Measurements from ENCODE around the gene CYB561A3.
"Not testable (repeated sequence)": the region's sequence is repeated elsewhere in the genome, so short reads cannot be mapped to it uniquely, and the experiment has no call there.

The CYB561A3 gene

GRCh38 chr11:61361741-61362541 lies at the start of gene CYB561A3, which contains the start of gene TMEM138:
Gene CYB561A3 (minus strand): TSS chr11:61361882. CDS start chr11:61356713, 5,169 bp downstream.
Gene TMEM138 (plus strand): TSS chr11:61362374. CDS start chr11:61364391, 2,017 bp downstream.
- peak; percentile 83 for DNase-seq

- no peak for DNase-seq
These were observed 45.5 kb upstream of the CYB561A3 start for GRCh38 chr11:61406991-61407728.

- no peak for DNase-seq
These were observed 44.4 kb upstream of the CYB561A3 start for GRCh38 chr11:61406067-61406466.

- DNase-seq, result no peak
These were observed 43.0 kb upstream of the CYB561A3 start for GRCh38 chr11:61404641-61405040.

DNA sequence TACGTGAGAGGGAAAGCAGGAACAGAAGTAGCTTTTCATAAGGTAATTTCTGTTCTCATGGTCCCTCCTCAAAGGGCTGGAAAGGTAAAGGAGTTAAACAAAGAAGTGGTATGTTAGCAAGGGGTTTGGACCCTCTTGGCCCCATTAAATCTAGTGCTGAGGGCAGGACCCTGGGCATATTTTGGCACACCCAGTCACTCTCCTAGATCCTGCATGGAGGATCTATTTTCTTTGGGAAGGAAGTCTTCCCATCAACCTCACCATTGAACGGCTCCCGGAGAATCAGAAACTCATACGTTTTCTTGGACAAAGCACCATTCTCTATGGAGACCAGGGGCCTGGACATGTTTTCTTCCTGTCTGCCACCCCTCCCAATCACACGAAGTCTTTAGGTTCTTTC lies 42.4 kb upstream of the CYB561A3 start:
- no peak for DNase-seq

DNA sequence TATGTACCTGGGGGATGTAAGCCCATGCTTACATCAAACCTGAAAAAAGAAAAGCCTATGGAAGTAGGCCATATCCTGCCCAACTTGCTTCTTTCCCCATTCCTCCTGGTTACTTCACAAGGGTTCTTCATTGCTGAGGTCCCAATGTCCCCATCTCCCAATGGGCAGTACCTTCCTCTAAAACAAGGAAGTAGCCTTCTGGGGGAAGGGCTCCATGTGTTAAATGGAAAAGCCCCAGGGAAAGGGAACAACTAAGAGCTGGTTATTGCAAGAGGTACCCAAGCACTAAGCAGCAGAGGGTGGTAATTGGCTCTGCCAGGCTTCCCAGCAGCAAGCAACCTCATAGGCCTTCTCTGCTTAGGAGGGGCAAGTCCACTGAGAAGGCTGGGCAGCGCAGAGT lies 42.0 kb upstream of the CYB561A3 start:
- DNase-seq, result no peak

DNA sequence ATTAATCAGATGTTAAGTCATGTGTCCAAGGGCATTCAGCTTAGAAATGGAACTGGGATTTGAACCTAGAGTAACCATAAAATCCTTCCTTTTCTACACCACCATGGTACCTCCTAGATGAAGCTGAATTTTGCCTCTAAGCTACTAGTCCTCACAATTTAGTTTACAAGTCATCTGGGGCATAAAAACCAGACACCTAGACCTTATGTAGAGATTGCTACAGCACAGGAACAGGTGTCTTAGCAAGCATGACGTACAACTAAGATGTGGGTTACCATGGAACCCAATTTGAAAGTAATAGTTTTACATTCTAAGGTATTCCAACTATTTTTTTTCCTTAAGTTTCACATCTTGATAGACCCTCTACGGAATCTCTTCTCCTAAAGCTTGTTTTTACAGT lies 39.9 kb upstream of the CYB561A3 start:
- no peak for DNase-seq

- no peak for DNase-seq
These were observed 39.5 kb upstream of the CYB561A3 start for GRCh38 chr11:61401173-61401572.

GRCh38 chr11:61392981-61393595 lies 31.4 kb upstream of the CYB561A3 start:
- DNase-seq, result no peak

DNA sequence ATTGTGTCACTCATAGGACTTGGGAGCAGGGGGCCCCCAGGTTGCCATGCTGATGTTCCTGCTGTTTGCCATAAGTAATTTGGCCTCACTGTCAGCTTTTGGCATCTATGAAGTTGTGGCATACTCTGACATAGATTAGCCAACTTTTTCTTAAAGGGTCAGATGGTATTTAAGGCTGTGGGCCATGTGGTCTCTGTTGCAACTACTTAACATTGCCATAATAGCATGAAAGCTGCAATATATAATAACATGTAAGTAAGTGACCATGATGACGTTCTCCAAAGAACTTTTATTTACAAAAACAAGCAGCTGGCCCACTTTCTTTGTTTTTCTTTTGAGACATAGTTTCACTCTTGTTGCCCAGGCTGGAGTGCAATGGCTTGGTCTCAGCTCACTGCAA lies 28.5 kb upstream of the CYB561A3 start:
- no peak for DNase-seq

- no peak for DNase-seq
These were observed 22.9 kb upstream of the CYB561A3 start for GRCh38 chr11:61384271-61385242.

DNA sequence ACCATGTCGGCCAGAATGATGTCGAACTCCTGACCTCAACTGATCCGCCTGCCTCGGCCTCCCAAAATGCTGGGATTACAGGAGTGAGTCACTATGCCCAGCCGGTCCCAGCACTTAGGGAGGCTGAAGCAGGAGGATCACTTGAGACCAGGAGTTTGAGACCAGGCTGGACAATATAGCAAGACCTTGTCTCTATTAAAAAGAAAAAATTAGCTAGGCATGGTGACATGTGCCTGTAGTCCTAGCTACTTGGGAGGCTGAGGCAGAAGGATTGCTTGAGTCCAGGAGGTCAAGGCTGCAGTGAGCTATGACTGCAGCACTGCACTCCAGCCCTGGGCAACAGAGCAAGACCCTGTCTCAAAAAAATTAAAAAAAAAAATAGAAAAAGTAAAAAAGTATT lies 22.2 kb upstream of the CYB561A3 start:
- DNase-seq, result not testable (repeated sequence)

DNA sequence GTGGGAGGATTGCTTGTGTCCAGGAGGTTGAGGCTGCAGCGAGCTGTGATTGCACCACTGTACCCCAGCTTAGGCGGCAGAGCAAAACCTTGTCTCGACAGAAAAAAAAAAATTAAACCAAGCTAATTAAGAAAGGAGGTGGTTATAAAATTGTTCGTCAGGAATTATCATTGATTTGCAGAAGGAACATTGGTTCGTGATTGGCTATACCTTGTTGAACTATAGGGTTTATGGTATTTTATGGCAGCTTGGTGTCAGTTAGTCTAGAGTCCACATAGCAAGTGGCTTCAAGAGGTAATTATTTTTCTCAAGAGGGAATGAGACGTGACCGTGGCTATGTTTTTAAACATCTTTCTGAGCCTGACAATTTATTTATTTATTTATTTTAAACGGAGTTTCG lies 19.2 kb upstream of the CYB561A3 start:
- no peak for DNase-seq

DNA sequence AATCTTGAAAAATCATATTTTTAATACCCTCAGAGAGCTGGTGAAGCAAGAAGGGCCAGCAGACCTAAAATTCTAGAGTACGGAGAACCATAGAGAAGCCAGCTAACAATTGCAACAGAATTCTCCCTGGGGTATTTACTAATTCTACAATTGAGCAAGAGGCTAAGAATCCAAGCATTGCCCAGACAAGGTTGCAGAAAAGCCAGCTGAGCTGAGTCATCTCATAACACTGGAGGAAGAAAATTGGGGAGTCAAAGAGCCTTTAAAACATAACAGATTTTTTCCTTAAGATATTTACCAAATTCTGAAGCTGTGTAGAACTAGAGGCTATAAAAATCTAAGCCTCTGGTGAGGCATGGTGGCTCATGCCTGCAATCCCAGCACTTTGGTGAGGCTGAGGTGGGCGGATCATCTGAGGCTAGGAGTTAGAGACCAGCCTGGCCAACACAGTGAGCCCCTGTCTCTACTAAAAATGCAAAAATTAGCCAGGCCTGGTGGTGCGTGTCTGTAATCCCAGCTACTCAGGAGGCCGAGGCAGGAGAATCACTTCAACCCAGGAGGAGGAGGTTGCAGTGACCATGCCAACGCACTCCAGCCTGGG lies 17.1 kb upstream of the CYB561A3 start:
- no peak for DNase-seq

DNA sequence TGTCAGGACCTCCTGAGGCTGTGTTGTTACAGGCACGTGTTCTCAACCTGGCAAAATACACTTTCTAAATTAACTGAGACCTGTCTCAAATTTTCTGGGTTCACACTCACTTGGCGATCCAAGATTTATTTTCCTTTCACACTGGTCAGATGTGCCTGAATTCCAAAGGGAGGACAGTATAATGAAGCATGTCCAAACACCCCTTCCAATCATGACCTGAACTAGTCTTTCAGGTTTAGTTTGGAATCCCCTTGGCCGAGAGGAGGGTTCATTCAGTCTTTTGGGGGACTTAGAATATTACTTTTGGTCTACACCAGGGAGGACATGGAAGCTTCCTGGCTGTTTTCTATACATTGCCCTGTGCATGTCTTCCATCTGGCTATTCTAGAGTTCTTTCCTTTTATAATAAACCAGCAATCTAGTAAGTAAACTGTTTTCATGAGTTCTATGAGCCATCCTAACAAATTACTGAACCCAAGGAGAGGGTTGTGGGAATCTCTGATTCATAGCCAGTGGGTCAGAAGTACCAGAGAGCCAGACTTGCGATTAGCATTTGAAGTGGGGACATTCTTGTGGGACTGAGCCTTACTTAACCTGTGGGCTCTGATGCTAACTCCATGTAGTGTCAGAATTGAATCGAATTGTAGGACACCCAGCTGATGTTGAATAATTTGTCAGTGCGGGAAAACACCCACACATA lies 15.9 kb upstream of the CYB561A3 start:
- DNase-seq, result no peak

DNA sequence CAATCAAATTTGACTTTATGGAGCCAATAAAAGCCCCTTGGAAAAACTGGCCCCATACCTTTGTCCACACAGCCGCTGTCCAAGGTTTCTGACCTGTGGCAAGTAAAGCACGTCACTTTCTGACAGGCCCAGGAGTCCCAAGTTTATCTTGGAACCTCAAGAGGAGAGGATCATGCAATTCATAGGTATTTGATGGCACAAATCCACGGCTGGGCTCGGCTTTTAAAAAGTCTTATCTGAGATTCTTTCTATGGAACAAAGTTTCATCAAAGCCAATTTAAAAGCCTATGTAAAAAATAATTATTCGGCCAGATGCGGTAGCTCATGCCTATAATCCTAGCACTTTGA lies 14.1 kb upstream of the CYB561A3 start:
- DNase-seq, result no peak

DNA sequence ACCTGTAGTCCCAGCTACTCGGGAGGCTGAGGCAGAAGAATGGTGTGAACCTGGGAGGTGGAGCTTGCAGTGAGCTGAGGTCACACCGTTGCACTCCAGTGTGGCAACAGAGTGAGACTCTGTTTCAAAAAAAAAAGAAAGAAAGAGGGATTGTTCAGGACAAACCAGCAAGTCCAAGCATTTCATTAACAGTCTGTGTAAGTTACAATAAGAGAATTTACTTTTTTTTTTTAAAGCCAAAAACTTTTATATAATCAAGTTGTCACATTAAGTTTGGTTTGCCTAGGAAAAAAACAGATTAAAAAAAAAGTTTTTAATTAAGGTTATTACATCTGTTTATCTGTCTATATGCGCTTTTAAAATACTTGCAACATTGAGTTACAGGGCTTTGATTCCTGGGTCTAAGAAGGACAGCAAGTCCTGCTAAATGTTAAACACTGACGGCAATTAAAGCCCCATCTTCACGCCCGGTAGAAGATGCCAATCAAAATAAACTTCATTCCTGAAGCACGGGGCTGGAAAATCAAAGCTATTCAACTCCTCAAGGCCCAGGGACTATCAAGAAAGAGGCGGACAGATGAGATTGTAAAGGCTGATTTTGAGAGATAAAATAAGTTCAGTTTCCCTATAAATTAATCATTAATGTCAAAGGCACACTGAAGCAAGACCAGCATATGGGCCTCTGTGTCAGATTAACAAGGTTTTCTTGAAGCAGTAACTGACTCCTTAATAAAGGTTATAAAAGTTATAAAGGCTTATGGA lies 11.2 kb upstream of the CYB561A3 start:
- DNase-seq, result no peak

- no peak for DNase-seq
These were observed 8.8 kb upstream of the CYB561A3 start for GRCh38 chr11:61370349-61371005.

DNA sequence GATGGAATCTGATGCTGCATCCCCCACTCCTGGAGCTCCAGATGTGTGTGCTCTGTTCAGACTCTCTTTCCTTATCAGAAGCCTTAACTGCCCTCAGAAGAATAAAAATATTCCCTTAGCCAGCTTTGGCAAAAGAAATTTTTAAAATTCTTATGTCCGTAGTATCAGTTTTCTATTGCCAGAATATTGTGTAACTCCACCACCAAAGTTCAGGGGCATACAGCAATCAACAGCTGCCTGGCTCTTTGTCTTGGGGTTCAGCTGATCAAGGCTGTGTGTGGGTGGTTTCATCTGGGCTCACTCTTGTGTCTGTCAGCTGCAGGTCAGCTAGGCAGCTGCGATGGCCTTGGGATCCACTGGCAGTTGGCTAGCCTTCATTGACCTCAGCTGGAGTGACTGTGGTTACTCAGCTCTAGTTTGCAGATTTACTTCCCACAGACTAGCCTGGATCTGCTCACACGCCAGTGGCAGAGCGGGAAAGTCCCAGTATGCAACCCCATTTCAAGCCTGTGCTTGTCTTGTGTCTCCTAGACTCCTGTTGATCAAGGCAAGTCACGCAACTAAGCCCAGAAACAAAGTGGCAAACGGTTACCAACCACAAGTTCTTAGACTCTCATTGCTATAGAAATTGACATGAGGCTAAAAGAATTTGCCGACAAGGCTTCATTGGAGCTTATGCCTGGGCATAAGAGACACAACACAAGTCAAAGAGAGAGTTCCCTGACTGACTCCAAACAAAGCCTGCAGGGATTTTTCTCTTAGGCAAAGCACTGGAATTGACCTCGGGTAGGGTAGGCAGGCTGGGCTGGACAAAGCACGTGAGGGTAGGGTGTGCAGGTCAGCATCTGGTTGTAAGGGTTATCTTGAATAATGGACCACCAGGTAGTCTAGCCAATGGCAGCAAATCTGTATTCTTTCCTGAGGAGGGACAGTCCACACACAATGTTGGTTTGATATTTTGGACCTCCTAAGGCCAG lies 8.0 kb upstream of the CYB561A3 start:
- no peak for DNase-seq
